Measurements from ENCODE around the gene SLC6A12.

Gene SLC6A12

DNA sequence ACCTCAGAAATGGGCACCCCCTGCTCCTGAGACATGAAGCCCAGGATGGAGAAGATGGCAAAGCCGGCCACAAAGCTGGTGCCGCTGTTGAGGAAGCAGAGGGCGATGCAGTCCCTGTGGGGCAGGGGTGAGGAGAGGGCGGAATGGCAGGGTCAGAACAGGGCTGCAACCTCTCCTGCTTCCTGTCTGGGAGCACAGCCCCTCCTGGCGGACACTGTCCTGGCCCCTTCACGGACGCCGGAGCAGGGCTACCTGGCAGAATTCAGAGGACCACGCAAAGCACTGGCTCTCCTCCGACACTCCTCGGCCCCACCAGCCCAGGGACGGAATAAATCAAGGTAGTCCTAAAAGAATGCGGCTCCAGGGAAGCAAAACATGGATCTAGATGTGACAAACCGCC lies 12.4 kb upstream of the SLC6A12 start:
- Histone ChIP-seq H4K20me1 (ENCODE audit: insufficient read depth, low read length) (no peaks in the 10 kb centered on the region), H3K27ac (ENCODE audit: low read depth, low read length, poor library complexity, severe bottlenecking) (no peak overlapping the region), H3K4me2 (ENCODE audit: low read length) (no peak overlapping the region), H3K79me2 (ENCODE audit: insufficient read depth, low read length) (no peaks in the 10 kb centered on the region), H3K27me3 (ENCODE audit: insufficient read depth, low read length) (no peaks in the 10 kb centered on the region; the same call in 1 of the 2 replicates), H3K9me2 (ENCODE audit: low read depth, low read length) (no peaks in the 10 kb centered on the region), H3K4me1 (ENCODE audit: insufficient read depth, low read length, severe bottlenecking) (no peaks in the 10 kb centered on the region), H2AFZ (ENCODE audit: low read length) (no peak overlapping the region), H3K9me3 (ENCODE audit: low read length) (no peaks in the 10 kb centered on the region), H3K4me3 (ENCODE audit: low read depth, low read length, poor library complexity, severe bottlenecking) (no peak overlapping the region), H3F3A (ENCODE audit: insufficient read depth, low read length) (no peaks in the 10 kb centered on the region), H3K36me3 (ENCODE audit: insufficient read depth, low read length) (no peaks in the 10 kb centered on the region), H3K9ac (ENCODE audit: low read length) (no peak overlapping the region)
- TF ChIP-seq EZH2 (IDR thresholded peaks at IDR 0.05; ENCODE audit: borderline replicate concordance, low read length) (no peak), CTCF (IDR thresholded peaks at IDR 0.05; ENCODE audit: low read length) (no peak)

- Histone ChIP-seq H3K4me3 (ENCODE audit: low read depth, low read length, poor library complexity, severe bottlenecking) (no peak overlapping the region), H3K9me2 (ENCODE audit: low read depth, low read length) (no peaks in the 10 kb centered on the region), H3K9ac (ENCODE audit: low read length) (no peak overlapping the region), H3K27ac (ENCODE audit: low read depth, low read length, poor library complexity, severe bottlenecking) (no peak overlapping the region), H2AFZ (ENCODE audit: low read length) (no peak overlapping the region), H3K4me2 (ENCODE audit: low read length) (no peak overlapping the region), H3K79me2 (ENCODE audit: insufficient read depth, low read length) (no peaks in the 10 kb centered on the region), H3F3A (ENCODE audit: insufficient read depth, low read length) (no peaks in the 10 kb centered on the region), H3K9me3 (ENCODE audit: low read length) (no peaks in the 10 kb centered on the region), H3K27me3 (ENCODE audit: insufficient read depth, low read length) (no peaks in the 10 kb centered on the region; the same call in 1 of the 2 replicates), H3K36me3 (ENCODE audit: insufficient read depth, low read length) (no peaks in the 10 kb centered on the region), H4K20me1 (ENCODE audit: insufficient read depth, low read length) (no peaks in the 10 kb centered on the region), H3K4me1 (ENCODE audit: insufficient read depth, low read length, severe bottlenecking) (no peaks in the 10 kb centered on the region)
- TF ChIP-seq CTCF (IDR thresholded peaks at IDR 0.05; ENCODE audit: low read length) (no peak), EZH2 (IDR thresholded peaks at IDR 0.05; ENCODE audit: borderline replicate concordance, low read length) (no peak)
Measured at GRCh38 chr12:225012-225411, 11.1 kb upstream of the SLC6A12 start.

- Histone ChIP-seq H3K4me1 (ENCODE audit: insufficient read depth, low read length, severe bottlenecking) (no peaks in the 10 kb centered on the region), H3K27ac (ENCODE audit: low read depth, low read length, poor library complexity, severe bottlenecking) (no peak overlapping the region), H3K27me3 (ENCODE audit: insufficient read depth, low read length) (no peaks in the 10 kb centered on the region; the same call in 1 of the 2 replicates), H3F3A (ENCODE audit: insufficient read depth, low read length) (no peaks in the 10 kb centered on the region), H4K20me1 (ENCODE audit: insufficient read depth, low read length) (no peaks in the 10 kb centered on the region), H3K36me3 (ENCODE audit: insufficient read depth, low read length) (no peaks in the 10 kb centered on the region), H3K79me2 (ENCODE audit: insufficient read depth, low read length) (no peaks in the 10 kb centered on the region), H3K9me2 (ENCODE audit: low read depth, low read length) (no peaks in the 10 kb centered on the region), H3K4me3 (ENCODE audit: low read depth, low read length, poor library complexity, severe bottlenecking) (no peak overlapping the region), H3K9ac (ENCODE audit: low read length) (no peak overlapping the region), H2AFZ (ENCODE audit: low read length) (no peak overlapping the region), H3K4me2 (ENCODE audit: low read length) (no peak overlapping the region), H3K9me3 (ENCODE audit: low read length) (no peaks in the 10 kb centered on the region)
- no peak for TF ChIP-seq CTCF (IDR thresholded peaks at IDR 0.05; ENCODE audit: low read length)
- TF ChIP-seq EZH2 (IDR thresholded peaks at IDR 0.05; ENCODE audit: borderline replicate concordance, low read length): no peak
Measured at GRCh38 chr12:224330-224729, 10.4 kb upstream of the SLC6A12 start.
